Measurements from ENCODE around the gene ADAMTS17.

ADAMTS17 gene

GRCh38 chr15:100019601-100020000 lies 322.2 kb downstream of the ADAMTS17 start:
- no peak for DNase-seq (ENCODE audit: low spot score)

GRCh38 chr15:100018191-100018590 lies 323.6 kb downstream of the ADAMTS17 start:
- DNase-seq (ENCODE audit: low spot score): no peak

GRCh38 chr15:100017140-100017539 lies 324.6 kb downstream of the ADAMTS17 start:
- DNase-seq (ENCODE audit: low spot score): no peak

- DNase-seq (ENCODE audit: low spot score): no peak
These were observed 325.1 kb downstream of the ADAMTS17 start for GRCh38 chr15:100016632-100017031.

GRCh38 chr15:100011235-100011634 lies 330.5 kb downstream of the ADAMTS17 start:
- no peak for DNase-seq (ENCODE audit: low spot score)

GRCh38 chr15:100009372-100009771 lies 332.4 kb downstream of the ADAMTS17 start:
- no peak for DNase-seq (ENCODE audit: low spot score)

- no peak for DNase-seq (ENCODE audit: low spot score)
These were observed 333.5 kb downstream of the ADAMTS17 start for GRCh38 chr15:100008258-100008657.

- DNase-seq (ENCODE audit: low spot score): no peak
These were observed 334.2 kb downstream of the ADAMTS17 start for GRCh38 chr15:100007609-100008008.

- DNase-seq (ENCODE audit: low spot score): no peak
These were observed 336.1 kb downstream of the ADAMTS17 start for GRCh38 chr15:100005715-100006114.

- DNase-seq (ENCODE audit: low spot score): no peak
These were observed 336.8 kb downstream of the ADAMTS17 start for GRCh38 chr15:100005013-100005412.

- no peak for DNase-seq (ENCODE audit: low spot score)
These were observed 338.8 kb downstream of the ADAMTS17 start for GRCh38 chr15:100002787-100003536.

- no peak for DNase-seq (ENCODE audit: low spot score)
These were observed 339.6 kb downstream of the ADAMTS17 start for GRCh38 chr15:100002086-100002620.

GRCh38 chr15:100001405-100001804 lies 340.4 kb downstream of the ADAMTS17 start:
- DNase-seq (ENCODE audit: low spot score): no peak

- no peak for DNase-seq (ENCODE audit: low spot score)
These were observed 342.3 kb downstream of the ADAMTS17 start for GRCh38 chr15:99999282-100000070.

- DNase-seq (ENCODE audit: low spot score): no peak
These were observed 343.1 kb downstream of the ADAMTS17 start for GRCh38 chr15:99998661-99999101.

- DNase-seq (ENCODE audit: low spot score): no peak
These were observed 344.6 kb downstream of the ADAMTS17 start for GRCh38 chr15:99997112-99997651.

- no peak for DNase-seq (ENCODE audit: low spot score)
These were observed 345.1 kb downstream of the ADAMTS17 start for GRCh38 chr15:99996660-99997059.

- DNase-seq (ENCODE audit: low spot score): no peak
These were observed 346.2 kb downstream of the ADAMTS17 start for GRCh38 chr15:99995543-99995942.

GRCh38 chr15:99994849-99995248 lies 346.9 kb downstream of the ADAMTS17 start:
- DNase-seq (ENCODE audit: low spot score): no peak

- no peak for DNase-seq (ENCODE audit: low spot score)
These were observed 348.1 kb downstream of the ADAMTS17 start for GRCh38 chr15:99993681-99994131.

- DNase-seq (ENCODE audit: low spot score): no peak
These were observed 348.5 kb downstream of the ADAMTS17 start for GRCh38 chr15:99993262-99993661.

- DNase-seq (ENCODE audit: low spot score): no peak
These were observed 349.1 kb downstream of the ADAMTS17 start for GRCh38 chr15:99992611-99993231.
